ENCODE results near the gene MAPK4.

- TF ChIP-seq CTCF (IDR thresholded peaks at IDR 0.05) (no peak), POLR2A (IDR thresholded peaks at IDR 0.05) (no peak)
Observed at GRCh38 chr18:50571606-50572005, 11.7 kb downstream of the MAPK4 start.

Measured in sigmoid colon (tissue), 3 donors.